22Rv1 (cell line): ENCODE measurements around the gene FAM163B.

ENCODE experiments used
- H3K27ac ChIP-seq: fragments of 450-650 bp; 2 replicates; pipeline ENCODE4 v1.5.1; 2017
- CTCF ChIP-seq: fragments of 450-650 bp; IDR thresholded peaks from 2 replicates; pipeline ENCODE4 v1.5.1; 2017; ENCODE audit warnings: mild to moderate bottlenecking
- ZFX ChIP-seq: fragments of 450-650 bp; IDR thresholded peaks from 2 replicates; pipeline ENCODE4 v1.6.1; 2017; ENCODE audit warnings: antibody characterized with exemption, borderline replicate concordance

The FAM163B gene

GRCh38 chr9:133603135-133603927 is 5.9 kb downstream of the FAM163B start:
- H3K27ac ChIP-seq = no peak overlapping the region
- TF ChIP-seq ZFX (no peak), CTCF (no peak)

GRCh38 chr9:133602277-133602676 is 6.9 kb downstream of the FAM163B start:
- TF ChIP-seq CTCF = no peak
- TF ChIP-seq ZFX = no peak
- no peak overlapping the region for H3K27ac ChIP-seq

GRCh38 chr9:133601746-133602145 is 7.4 kb downstream of the FAM163B start:
- TF ChIP-seq CTCF = no peak
- no peak for TF ChIP-seq ZFX
- H3K27ac ChIP-seq = no peak overlapping the region

GRCh38 chr9:133600739-133601138 is 8.4 kb downstream of the FAM163B start:
- TF ChIP-seq CTCF (no peak), ZFX (no peak)
- no peak overlapping the region for H3K27ac ChIP-seq

- H3K27ac ChIP-seq = no peak overlapping the region
- TF ChIP-seq CTCF (no peak), ZFX (no peak)
Measured at GRCh38 chr9:133599470-133600173, 9.6 kb downstream of the FAM163B start.

GRCh38 chr9:133598978-133599377 is 10.2 kb downstream of the FAM163B start:
- TF ChIP-seq CTCF (no peak), ZFX (no peak)
- no peak overlapping the region for H3K27ac ChIP-seq
